Mucosa of gallbladder (tissue), 1 donor: Measurements from ENCODE around the gene MMS22L. TPM values are rescaled to one million over a fixed set of nuclear protein-coding genes. Genes with fewer than 3 reads are reported as not detected.

Experiments
- DNase-seq: peaks from one replicate; pipeline ENCODE4 v3.0.0-alpha.2; 2020; ENCODE audit warnings: low spot score
- total RNA-seq: library from RNA; stranded (reverse); gene quantifications from one replicate; pipeline ENCODE4 v1.2.1, GENCODE V29; 2021
- donor health status: DM: no; HTN: no; CAD: no.

The MMS22L gene
- total RNA-seq: 4.5 TPM

GRCh38 chr6:97282726-97283617 lies at the start of gene MMS22L:
Gene MMS22L, minus strand, starts transcription at chr6:97283216. Its CDS starts 739 bp downstream, at chr6:97282477.
- DNase-seq: peak; percentile 97

- DNase-seq: no peak
Observed at GRCh38 chr6:97322811-97323210, 39.8 kb upstream of the MMS22L start.

- no peak for DNase-seq
Observed at GRCh38 chr6:97322226-97322625, 39.2 kb upstream of the MMS22L start.

GRCh38 chr6:97316978-97317377 lies 34.0 kb upstream of the MMS22L start:
- no peak for DNase-seq

- DNase-seq: no peak
Observed at GRCh38 chr6:97312241-97312640, 29.2 kb upstream of the MMS22L start.

GRCh38 chr6:97306544-97307320 lies 23.7 kb upstream of the MMS22L start:
- no peak for DNase-seq

GRCh38 chr6:97305414-97306066 lies 22.5 kb upstream of the MMS22L start:
- no peak for DNase-seq

GRCh38 chr6:97304701-97305100 lies 21.7 kb upstream of the MMS22L start:
- no peak for DNase-seq

GRCh38 chr6:97294451-97294850 lies 11.4 kb upstream of the MMS22L start:
- DNase-seq: no peak

GRCh38 chr6:97293198-97293696 lies 10.2 kb upstream of the MMS22L start:
- no peak for DNase-seq

- DNase-seq: no peak
Observed at GRCh38 chr6:97292671-97293070, 9.7 kb upstream of the MMS22L start.

- DNase-seq: no peak
Observed at GRCh38 chr6:97291896-97292295, 8.9 kb upstream of the MMS22L start.

- DNase-seq: no peak
Observed at GRCh38 chr6:97289332-97289731, 6.3 kb upstream of the MMS22L start.

GRCh38 chr6:97288188-97288587 lies 5.2 kb upstream of the MMS22L start:
- no peak for DNase-seq

- no peak for DNase-seq
Observed at GRCh38 chr6:97282238-97282725, 734 bp downstream of the MMS22L start.

- no peak for DNase-seq
Observed at GRCh38 chr6:97280766-97281165, 2.2 kb downstream of the MMS22L start.

GRCh38 chr6:97275804-97276203 lies 7.2 kb downstream of the MMS22L start:
- no peak for DNase-seq

- DNase-seq: no peak
Observed at GRCh38 chr6:97269821-97270220, 13.2 kb downstream of the MMS22L start.

GRCh38 chr6:97262676-97263075 lies 20.3 kb downstream of the MMS22L start:
- DNase-seq: no peak

GRCh38 chr6:97246842-97247241 lies 36.2 kb downstream of the MMS22L start:
- DNase-seq: no peak

GRCh38 chr6:97240222-97240621 lies 42.8 kb downstream of the MMS22L start:
- no peak for DNase-seq

GRCh38 chr6:97231911-97232310 lies 51.1 kb downstream of the MMS22L start:
- DNase-seq: no peak
